ENCODE measurements around the gene GPC6.

GPC6 gene

DNA sequence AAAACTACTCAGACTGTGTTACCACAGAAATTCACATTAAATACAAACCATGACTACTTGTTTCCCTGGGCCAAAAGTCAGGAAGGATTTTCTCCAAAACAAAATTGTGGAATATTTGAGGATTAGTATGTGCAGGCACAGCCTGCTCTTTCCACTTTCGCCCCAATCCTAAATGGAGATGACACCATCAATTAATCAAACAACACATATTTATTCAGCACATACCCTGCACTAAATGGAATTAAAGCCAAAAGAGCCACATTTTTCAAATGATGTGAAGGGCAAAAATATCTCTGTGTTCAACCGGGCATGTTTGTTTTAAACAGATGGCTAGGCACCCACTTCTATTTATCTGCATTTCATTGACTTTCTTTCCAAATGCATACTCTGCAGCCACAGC, 729.8 kb downstream of the GPC6 start:
- no peak for DNase-seq (ENCODE audit: low read depth in 4 of 4, low spot score in 1 of 4)

GRCh38 chr13:93957371-93957770, 730.8 kb downstream of the GPC6 start:
- DNase-seq (ENCODE audit: low read depth in 4 of 4, low spot score in 1 of 4), result no peak

DNA sequence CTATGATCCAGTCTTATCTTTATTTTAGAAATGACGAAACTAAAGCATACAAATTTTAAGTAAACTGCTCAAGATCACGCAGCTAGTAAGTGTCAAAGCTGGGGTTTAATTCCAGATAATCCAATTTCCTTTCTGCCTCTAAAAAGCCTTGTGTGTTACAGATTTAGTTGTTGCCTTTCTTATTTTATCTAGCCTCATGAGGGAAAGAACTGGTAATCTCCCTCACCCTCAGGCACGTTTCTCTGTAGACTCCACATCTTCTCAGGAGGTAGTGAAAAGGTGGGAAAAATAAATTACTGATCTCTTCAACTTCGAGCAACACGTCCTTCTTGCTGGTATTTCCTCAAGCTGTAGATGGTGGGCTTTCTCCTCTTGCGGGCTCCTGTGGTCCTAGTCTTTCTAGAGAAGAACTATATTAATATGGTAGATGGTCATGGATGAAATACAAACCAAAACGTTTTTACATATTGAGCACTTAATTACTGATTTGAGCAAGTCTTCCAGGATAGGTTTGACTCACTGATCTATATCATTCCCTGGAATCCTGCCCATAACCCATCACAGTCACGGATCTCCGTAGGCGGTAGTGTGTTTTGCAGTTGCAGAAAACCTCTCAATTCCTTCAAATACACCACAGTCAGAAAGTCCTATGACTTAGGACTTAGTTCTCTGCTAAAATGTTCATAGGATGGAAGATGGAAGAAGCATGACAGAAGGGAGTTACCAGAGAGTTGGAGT, 733.4 kb downstream of the GPC6 start:
- no peak for DNase-seq (ENCODE audit: low read depth in 4 of 4, low spot score in 1 of 4)

GRCh38 chr13:93963266-93964145, 736.9 kb downstream of the GPC6 start:
- DNase-seq (ENCODE audit: low read depth in 4 of 4, low spot score in 1 of 4), result no peak

GRCh38 chr13:93964146-93964512, 737.5 kb downstream of the GPC6 start:
- no peak for DNase-seq (ENCODE audit: low read depth in 4 of 4, low spot score in 1 of 4)

DNA sequence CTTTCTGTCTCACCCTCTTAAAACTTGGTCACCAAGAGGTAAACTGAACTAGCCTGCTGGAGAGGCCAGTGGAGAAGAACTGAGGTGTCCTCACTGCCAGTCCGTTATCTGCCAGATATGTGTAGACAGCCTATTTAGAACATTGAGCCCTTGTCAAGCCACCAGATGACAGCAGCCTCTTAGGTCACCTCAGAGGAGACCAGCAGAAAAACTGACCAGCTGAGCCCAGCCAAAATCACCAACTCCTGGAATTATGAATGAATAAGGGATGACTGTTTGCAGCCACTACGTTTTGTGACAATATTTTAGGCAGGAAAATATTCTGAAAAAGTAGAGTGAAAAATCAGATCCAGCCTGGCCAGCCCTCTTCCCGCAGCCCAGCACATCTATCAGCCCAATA, 739.0 kb downstream of the GPC6 start:
- DNase-seq (ENCODE audit: low read depth in 4 of 4, low spot score in 1 of 4), result no peak

DNA sequence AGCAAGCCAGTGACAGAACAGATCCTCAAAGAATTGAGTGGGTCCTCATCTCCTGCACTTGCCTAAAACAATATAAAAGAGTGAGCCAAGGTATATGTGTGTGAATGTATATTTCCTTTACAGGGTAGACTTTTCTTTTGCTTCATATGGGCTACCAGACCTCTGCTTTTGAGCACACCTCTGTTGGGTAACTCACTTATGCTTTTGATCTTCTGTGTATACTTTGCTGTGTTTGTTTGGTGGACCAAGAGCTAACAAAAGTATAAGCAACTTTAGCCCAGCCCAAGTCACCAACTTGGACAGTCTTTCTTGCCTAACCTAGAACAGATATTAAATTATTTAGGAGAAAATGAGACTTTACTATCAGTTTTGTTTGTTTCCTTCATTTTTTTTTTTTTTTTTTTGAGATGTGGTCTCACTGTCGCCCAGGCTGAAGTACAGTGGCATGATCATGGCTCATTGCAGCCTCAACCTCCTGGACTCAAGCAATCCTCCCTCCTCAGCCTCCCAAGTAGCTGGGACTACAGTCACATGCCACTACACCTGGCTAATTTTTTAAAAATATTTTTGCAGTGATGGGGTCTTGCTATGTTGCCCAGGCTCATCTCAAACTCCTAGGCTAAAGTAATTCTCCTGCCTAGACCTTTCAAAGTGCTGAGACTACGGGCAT, 739.8 kb downstream of the GPC6 start:
- DNase-seq (ENCODE audit: low read depth in 4 of 4, low spot score in 1 of 4), result no peak

GRCh38 chr13:93967286-93967685, 740.7 kb downstream of the GPC6 start:
- DNase-seq (ENCODE audit: low read depth in 4 of 4, low spot score in 1 of 4), result no peak

- DNase-seq (ENCODE audit: low read depth in 4 of 4, low spot score in 1 of 4), result no peak
These were observed 748.6 kb downstream of the GPC6 start for GRCh38 chr13:93975242-93975641.

DNA sequence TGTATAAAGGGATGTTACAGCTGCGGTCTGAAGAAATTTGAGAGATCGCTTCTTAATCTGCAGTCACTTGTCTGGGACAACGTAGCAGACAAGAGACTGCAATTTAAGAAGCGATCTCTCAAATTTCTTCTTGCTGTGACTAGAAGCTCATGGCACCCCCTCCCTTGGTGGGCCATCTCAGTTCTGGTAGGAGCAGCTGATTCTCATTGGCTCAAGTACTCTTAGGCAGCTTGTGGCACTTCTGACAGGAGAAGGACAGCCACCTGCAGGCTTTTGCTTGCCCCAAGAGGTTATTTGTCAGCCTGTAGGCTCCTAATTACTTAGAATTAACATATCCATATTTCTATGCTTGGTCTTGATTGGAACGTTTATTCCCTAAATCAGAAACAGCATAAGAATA, 749.9 kb downstream of the GPC6 start:
- DNase-seq (ENCODE audit: low read depth in 4 of 4, low spot score in 1 of 4), result no peak

DNA sequence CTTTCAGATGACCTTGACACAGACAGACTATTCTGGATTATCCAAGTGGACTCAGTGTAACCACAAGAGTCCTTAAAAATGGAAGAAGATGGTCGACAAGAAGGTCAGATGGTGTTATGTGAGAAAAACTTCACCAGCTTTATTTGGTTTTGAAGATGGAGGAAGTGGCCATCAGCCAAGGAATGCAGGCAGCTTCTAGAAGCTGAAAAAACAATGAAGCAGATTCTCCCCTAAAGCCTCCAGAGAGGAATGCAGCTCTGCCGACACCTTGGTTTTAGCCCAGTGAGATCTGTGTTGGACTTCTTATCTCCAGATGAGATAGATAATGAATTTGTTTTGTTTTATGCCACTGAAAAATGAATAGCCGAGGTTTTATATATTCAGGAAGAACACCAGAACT, 751.4 kb downstream of the GPC6 start:
- no peak for DNase-seq (ENCODE audit: low read depth in 4 of 4, low spot score in 1 of 4)

DNA sequence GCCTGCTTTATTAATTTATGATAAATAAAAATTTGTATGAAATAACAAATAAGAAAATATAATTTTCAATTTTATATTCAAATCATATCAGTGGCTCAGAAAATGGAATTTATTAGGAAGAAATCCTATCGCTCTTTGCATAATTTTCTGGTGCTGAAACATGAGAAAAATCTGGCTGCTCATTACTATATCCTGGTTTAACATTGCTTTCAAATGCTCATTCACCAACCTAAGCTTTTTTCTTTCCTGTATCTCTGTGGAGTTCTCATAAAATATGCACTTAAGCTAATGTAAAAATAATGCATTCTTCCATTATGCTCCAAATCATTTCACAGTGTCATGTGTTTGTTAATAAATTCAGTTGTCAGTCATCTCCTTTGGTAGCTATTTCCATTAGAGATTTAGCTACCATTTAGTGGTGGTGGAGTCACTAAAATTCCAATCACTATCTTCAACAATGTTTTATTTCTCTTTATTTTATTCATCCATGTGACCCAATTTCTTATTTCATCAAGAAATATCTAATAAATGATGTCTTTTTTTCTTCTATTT, 754.9 kb downstream of the GPC6 start:
- DNase-seq (ENCODE audit: low read depth in 4 of 4, low spot score in 1 of 4), result no peak

- DNase-seq (ENCODE audit: low read depth in 4 of 4, low spot score in 1 of 4), result no peak
These were observed 755.7 kb downstream of the GPC6 start for GRCh38 chr13:93982179-93982918.

DNA sequence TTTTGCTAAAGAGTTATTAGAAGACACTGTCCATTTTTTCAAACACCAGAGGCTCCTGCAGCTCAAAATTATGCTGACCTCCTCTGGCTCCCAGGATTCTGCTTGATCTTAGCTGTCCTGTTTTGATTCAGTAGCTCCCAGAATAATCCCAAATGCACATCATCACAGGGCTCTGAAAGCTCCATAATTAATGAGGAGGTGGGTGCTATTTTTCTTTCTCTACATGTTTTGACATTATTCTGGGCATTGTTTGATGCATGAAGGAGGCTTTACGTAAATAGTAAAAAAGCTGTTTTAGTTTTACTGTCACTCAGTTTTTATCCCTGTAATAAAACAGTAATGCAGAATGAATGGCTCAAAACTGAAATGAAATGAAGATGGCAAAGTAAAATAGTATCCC, 757.4 kb downstream of the GPC6 start:
- no peak for DNase-seq (ENCODE audit: low read depth in 4 of 4, low spot score in 1 of 4)

GRCh38 chr13:93984876-93985275, 758.3 kb downstream of the GPC6 start:
- no peak for DNase-seq (ENCODE audit: low read depth in 4 of 4, low spot score in 1 of 4)

DNA sequence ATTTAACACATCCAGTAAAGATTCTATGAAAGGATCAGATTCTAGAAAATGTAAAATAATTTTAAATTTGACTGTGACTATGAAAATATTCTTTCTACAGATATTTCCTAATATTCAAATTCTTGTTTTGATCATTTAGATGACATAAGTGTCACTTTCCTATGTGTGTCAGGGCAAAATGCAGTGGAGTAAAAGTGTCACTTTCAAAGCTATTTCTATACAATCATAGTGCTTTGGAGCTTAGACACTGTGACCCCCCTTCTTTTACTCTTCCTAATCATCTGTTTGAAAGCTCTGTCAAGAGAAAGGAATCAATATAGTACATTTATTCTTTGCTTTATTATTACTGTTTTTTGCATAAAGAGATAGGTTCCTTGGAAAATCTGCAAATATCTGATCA, 760.9 kb downstream of the GPC6 start:
- no peak for DNase-seq (ENCODE audit: low read depth in 4 of 4, low spot score in 1 of 4)

GRCh38 chr13:93991569-93991968, 765.0 kb downstream of the GPC6 start:
- no peak for DNase-seq (ENCODE audit: low read depth in 4 of 4, low spot score in 1 of 4)

DNA sequence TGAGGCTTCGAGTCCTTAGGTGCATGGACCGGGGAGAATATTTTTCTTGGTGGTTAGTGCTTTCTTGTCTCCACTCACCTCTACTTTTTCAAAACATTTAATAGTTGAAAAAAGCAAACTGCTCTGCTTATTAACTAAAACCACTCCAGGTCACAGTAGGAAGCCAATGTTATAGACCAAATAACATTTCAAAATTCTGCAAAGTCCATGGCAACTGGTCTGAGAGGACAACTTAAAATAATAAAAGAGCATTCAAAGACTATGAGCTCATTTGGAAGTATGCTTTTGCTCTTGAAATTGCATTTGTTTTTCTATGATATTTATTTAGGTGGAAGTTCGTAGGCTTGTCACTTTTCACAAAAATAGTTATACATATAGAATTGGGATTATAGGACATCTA, 769.9 kb downstream of the GPC6 start:
- DNase-seq (ENCODE audit: low read depth in 4 of 4, low spot score in 1 of 4), result no peak

DNA sequence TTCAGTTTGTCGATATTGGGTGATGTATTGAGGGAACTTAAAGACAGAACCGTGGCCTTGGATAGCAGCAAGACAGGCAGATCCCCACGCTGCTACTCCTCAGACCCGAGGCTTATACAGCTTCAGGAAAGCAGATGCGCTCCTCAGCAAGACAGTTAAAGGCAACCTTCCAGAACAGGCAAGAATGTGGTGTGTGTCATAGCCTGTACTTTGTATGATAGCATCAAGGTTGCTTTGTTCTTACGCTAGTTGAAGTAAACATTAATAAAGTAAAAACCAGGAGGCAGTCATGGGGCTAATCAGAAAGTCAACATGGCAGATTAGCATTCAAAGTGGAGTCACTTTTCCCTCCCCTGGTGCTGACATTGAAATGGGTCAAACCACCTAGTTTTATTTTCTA, 779.7 kb downstream of the GPC6 start:
- DNase-seq (ENCODE audit: low read depth in 4 of 4, low spot score in 1 of 4), result no peak

DNA sequence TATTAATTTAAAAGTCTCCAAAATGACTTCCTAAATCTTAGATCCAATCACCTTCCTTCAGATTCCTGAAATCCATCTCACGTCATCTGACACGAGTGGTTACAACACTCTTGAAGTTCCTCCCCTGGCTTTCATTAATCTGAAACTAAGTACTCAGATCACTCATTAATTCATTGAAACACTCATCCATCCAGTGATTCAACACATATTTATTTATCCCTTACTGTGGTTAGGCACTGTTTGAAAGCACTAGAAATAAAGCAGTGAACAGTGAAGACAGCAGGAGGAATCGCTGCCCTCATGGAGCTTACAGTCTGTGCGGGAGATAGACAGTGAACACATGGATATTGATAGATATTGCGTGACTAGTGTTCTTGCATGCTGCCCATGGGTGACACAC, 780.5 kb downstream of the GPC6 start:
- DNase-seq (ENCODE audit: low read depth in 4 of 4, low spot score in 1 of 4), result no peak

DNA sequence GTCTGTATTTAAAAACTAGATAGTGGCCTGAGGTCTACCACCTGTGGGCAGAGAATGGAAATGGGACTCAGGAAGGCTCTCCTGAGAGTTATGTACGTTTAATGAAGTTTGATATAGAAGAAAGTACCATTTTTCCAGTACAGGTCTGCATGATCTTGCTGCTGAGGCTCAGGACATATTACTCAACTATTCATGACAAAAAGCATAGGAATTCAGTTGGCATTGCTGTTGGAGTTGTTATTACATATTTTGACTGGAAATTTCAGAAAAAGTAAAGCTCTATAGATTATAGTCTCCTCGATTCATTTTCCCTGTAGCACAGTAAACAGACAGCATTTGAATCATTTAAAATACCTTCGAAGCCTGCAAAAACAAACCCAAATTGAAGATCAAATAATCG, 783.1 kb downstream of the GPC6 start:
- DNase-seq (ENCODE audit: low read depth in 4 of 4, low spot score in 1 of 4), result no peak
